Stimulated activated CD8-positive, alpha-beta memory T cell treated with anti-CD3 and anti-CD28 coated beads, Interleukin-12 subunit alpha, Interleukin-12 subunit beta, amount 100 ng/mL, for 24 hours (primary cell): ENCODE data around the gene GMPPB.

ENCODE experiments used
- DNase-seq: peaks from one replicate; pipeline ENCODE4 v3.0.0-alpha.2; 2020; ENCODE audit errors: extremely low read depth

Gene GMPPB

DNA sequence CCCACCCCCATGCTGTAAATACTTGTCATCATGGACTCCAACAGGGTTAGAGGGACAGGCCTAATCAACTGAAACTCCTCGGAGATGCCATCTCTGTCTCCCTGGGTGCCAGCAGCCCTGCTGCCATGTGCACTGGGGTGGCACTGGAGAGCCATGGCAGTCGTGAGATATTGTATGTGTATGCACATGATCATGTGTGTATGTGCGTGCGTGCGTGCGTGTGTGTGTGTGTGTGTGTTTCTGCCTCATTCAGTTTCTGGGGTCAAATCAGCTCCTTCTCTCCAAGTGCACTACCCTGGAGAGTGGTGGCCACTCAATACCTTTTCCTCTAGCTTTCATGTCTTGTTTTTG lies 52.8 kb downstream of the GMPPB start:
- DNase-seq: no peak
